ENCODE data around the gene GADD45GIP1.
"Not testable (repeated sequence)": the region's sequence is repeated elsewhere in the genome, so short reads cannot be mapped to it uniquely, and the experiment has no call there.

The GADD45GIP1 gene

DNA sequence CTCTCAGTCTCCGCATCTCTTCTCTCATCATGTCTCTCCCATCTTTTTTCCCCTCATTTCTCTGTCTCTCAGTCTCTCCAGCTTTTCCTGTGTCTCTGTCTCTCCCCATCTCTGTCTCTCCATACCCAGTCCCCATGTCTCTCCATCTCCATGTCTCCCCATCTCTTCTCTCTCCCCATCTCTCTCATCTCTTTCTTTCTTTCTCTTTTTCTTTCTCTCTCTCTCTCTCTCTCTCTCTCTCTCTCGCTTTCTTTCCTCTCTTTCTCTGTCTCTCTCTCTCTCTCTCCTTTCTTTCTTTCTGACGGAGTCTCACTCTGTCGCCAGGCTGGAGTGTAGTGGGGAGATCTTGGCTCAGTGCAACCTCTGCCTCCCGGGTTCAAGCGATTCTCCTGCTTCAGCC is 25.6 kb upstream of the GADD45GIP1 start:
- TF ChIP-seq, protein P1, sequence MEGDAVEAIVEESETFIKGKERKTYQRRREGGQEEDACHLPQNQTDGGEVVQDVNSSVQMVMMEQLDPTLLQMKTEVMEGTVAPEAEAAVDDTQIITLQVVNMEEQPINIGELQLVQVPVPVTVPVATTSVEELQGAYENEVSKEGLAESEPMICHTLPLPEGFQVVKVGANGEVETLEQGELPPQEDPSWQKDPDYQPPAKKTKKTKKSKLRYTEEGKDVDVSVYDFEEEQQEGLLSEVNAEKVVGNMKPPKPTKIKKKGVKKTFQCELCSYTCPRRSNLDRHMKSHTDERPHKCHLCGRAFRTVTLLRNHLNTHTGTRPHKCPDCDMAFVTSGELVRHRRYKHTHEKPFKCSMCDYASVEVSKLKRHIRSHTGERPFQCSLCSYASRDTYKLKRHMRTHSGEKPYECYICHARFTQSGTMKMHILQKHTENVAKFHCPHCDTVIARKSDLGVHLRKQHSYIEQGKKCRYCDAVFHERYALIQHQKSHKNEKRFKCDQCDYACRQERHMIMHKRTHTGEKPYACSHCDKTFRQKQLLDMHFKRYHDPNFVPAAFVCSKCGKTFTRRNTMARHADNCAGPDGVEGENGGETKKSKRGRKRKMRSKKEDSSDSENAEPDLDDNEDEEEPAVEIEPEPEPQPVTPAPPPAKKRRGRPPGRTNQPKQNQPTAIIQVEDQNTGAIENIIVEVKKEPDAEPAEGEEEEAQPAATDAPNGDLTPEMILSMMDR (IDR thresholded peaks at IDR 0.05; ENCODE audit: low read depth, low read length): no peak
- TF ChIP-seq MYC (IDR thresholded peaks at IDR 0.05; ENCODE audit: low read depth, low read length) (no peak), POLR2A (IDR thresholded peaks at IDR 0.05; ENCODE audit: extremely low read depth, insufficient read length) (no peak)
- TF ChIP-seq, protein P2, sequence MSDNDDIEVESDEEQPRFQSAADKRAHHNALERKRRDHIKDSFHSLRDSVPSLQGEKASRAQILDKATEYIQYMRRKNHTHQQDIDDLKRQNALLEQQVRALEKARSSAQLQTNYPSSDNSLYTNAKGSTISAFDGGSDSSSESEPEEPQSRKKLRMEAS (IDR thresholded peaks at IDR 0.05; ENCODE audit: low read depth, low read length): no peak
- H3K4me3 ChIP-seq (ENCODE audit: low read depth, low read length): no peak overlapping the region
- DNase-seq (ENCODE audit: low read depth): no peak

DNA sequence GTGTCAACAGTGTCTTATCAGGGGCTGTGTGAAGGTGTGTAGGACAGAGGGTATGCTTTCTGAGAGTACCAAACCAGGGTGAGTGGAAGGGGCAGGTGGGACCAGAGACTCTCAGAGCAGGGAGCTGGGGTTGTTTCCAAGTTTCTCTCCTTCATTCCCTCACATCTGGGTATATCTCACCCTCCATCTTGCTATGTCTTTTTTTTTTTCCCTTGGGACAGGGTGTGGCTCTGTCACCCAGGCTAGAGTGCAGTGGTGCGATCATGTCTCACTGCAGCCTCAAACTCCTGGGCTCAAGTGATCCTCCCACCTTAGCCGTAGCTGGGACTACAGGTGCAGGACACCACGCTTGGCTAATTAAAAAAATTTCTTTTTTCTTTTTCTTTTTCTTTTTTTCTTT is 23.0 kb upstream of the GADD45GIP1 start:
- TF ChIP-seq, protein P1 (IDR thresholded peaks at IDR 0.05; ENCODE audit: low read depth, low read length): no peak
- TF ChIP-seq MYC (IDR thresholded peaks at IDR 0.05; ENCODE audit: low read depth, low read length) (no peak), POLR2A (IDR thresholded peaks at IDR 0.05; ENCODE audit: extremely low read depth, insufficient read length) (no peak)
- TF ChIP-seq, protein P2 (IDR thresholded peaks at IDR 0.05; ENCODE audit: low read depth, low read length): no peak
- H3K4me3 ChIP-seq (ENCODE audit: low read depth, low read length): no peak overlapping the region
- no peak for DNase-seq (ENCODE audit: low read depth)

DNA sequence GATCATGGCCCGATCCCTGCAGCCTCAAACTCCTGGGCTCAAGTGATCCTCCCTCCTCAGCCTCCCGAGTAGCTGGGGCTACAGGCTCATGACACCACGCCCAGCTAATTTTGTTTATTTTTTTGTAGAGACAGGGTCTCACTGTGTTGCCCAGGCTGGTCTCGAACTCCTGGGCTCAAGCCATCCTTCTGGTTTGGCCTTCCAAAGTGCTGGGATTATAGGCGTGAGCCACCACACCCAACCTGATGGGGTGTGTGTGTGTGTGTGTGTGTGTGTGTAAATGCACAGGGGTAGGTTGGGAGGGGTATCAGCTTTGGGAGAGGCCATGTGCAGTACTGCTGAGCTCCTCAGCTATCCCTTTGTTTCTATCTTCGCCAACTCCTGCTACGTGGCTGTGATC is 19.1 kb upstream of the GADD45GIP1 start:
- H3K4me3 ChIP-seq (ENCODE audit: low read depth, low read length); DNase-seq (ENCODE audit: low read depth): not testable (repeated sequence)

DNA sequence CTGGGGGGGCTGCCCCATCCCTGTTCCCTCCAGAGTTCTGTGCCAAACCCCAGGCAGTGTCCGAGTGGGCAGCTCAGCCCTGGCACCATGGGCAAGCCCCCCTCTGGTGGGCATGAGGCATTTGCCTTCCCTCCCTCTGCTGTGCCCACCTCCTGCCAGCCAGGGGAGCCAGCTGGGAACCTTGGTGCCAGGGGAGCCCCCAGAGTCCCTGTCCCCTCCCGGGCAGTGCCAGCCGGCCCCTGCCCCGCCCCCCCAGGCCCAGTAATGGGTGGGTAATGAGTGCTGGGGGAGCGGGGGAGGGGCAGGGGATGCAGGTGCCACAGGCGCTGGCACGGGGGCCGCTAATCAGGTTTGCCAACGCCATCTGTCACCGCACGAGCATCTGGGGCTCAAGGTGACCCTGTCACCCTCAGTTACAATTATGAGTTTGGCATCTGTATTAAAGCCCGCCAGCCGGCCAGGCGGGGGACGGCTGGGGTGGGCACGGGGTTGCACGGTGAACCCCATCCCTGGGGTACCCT is 18.3 kb upstream of the GADD45GIP1 start:
- no peak for DNase-seq (ENCODE audit: low read depth)
- TF ChIP-seq, protein P2 (IDR thresholded peaks at IDR 0.05; ENCODE audit: low read depth, low read length): no peak
- no peak for TF ChIP-seq POLR2A (IDR thresholded peaks at IDR 0.05; ENCODE audit: extremely low read depth, insufficient read length)
- TF ChIP-seq, protein P1 (IDR thresholded peaks at IDR 0.05; ENCODE audit: low read depth, low read length): no peak
- no peak for TF ChIP-seq MYC (IDR thresholded peaks at IDR 0.05; ENCODE audit: low read depth, low read length)
- H3K4me3 ChIP-seq (ENCODE audit: low read depth, low read length): no peak overlapping the region

DNA sequence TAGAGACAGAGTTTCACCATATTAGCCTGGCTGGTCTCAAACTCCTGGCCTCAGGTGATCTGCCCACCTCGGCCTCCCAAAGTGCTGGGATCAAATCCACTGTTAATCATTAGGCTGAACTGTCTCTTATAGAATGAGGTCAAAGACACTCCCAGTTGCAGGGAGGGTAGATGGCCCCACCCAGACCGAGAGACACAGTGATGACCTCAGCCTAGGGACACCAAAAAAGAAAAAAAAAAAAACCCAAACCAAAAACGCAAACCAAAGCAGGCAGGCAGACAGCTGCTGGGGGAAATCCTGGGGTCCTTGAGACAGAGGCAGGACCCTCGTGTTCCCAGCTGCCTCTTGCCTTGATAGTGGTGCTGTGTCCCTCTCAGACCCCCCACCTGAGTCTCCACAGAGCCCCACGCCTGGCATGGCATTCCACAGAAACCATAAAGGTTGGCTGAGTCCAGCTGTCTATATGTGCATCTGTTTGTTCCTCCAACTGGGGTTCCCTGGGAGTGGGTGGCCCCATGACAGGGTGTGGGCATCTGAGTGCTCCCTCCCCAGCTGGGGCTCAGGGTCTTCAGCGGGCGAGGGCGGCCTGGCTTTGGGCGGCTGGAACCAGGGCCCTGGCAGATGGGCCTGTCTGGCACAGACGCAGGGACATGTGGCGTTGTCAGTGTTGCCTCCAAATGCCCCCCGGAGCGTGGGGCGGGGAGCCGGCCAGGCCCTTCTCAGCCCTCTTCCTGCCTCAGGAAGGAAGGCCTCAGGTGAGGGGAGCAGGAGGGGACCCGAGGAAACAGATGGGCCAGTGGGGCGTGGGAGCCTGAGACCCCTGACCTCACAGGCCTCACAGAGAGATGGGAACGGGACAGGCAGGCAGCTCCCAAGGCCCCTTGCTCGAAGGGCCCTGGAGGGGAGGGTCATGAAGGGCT is 17.5 kb upstream of the GADD45GIP1 start:
- TF ChIP-seq, protein P1 (IDR thresholded peaks at IDR 0.05; ENCODE audit: low read depth, low read length): no peak
- TF ChIP-seq, protein P2 (IDR thresholded peaks at IDR 0.05; ENCODE audit: low read depth, low read length): no peak
- TF ChIP-seq MYC (IDR thresholded peaks at IDR 0.05; ENCODE audit: low read depth, low read length) (no peak), POLR2A (IDR thresholded peaks at IDR 0.05; ENCODE audit: extremely low read depth, insufficient read length) (no peak)
- no peak for DNase-seq (ENCODE audit: low read depth)
- no peak overlapping the region for H3K4me3 ChIP-seq (ENCODE audit: low read depth, low read length)

DNA sequence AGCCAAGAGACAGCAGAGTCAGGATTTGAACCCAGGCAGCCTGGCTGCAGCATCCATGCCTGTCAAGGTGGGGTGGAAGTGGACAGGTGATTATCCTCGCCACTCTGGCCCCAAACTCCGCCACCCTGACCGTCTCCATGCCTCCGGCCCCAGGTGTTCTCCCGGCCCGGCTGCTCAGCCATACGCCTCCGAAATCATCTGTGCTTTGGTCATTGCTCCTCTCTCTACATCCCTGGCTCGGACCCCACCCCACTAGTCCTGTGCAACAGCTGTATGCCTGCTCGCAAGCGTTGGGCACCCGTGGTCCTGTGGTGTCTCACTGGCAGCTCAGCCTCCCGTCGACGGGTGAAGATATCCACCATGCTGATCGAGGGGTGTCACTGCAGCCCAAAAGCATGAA is 16.2 kb upstream of the GADD45GIP1 start:
- H3K4me3 ChIP-seq (ENCODE audit: low read depth, low read length): no peak overlapping the region
- no peak for DNase-seq (ENCODE audit: low read depth)
- TF ChIP-seq, protein P1 (IDR thresholded peaks at IDR 0.05; ENCODE audit: low read depth, low read length): no peak
- TF ChIP-seq MYC (IDR thresholded peaks at IDR 0.05; ENCODE audit: low read depth, low read length): no peak

All from NB4 (cell line).